Urinary bladder (tissue), 4 donors: ENCODE results near the gene SH2D7. TPM values are rescaled to one million over a fixed set of nuclear protein-coding genes. Genes with fewer than 3 reads are reported as not detected.

Source experiments
- DNase-seq: peaks from one replicate; pipeline ENCODE4 v3.0.0-alpha.2; 2015; ENCODE audit errors: extremely low spot score
- H3K27ac ChIP-seq: one replicate; pipeline ENCODE4 v1.5.1; 2013; ENCODE audit warnings: low read depth, mild to moderate bottlenecking, moderate library complexity
- H3K36me3 ChIP-seq: one replicate; pipeline ENCODE4 v1.6.1; 2013; ENCODE audit warnings: mild to moderate bottlenecking, moderate library complexity; ENCODE audit not compliant: insufficient read depth
- H3K4me1 ChIP-seq: one replicate; pipeline ENCODE4 v1.6.1; 2013; ENCODE audit warnings: mild to moderate bottlenecking, moderate library complexity; ENCODE audit not compliant: insufficient read depth
- H3K4me3 ChIP-seq: one replicate; pipeline ENCODE4 v1.5.1; 2013; ENCODE audit warnings: low read depth, low read length
- WGBS: extraction: QIAGEN DNeasy Blood & Tissue Kit; methylation state at CpG from one replicate; pipeline ENCODE4 v1.1.7; 2013; 5-methylcytosine and 5-hydroxymethylcytosine counted together
- polyA plus RNA-seq: library from polyadenylated mRNA; stranded (reverse); fragments of 200-250 nt; gene quantifications from one replicate; pipeline ENCODE4 v1.2.3, GENCODE V29; 2013
- total RNA-seq: library from RNA; depleted of rRNA; stranded (reverse); fragments of >200 nt; gene quantifications from one replicate; pipeline ENCODE4 v1.2.3, GENCODE V29; 2014
- donor health status: healthy with polysubstance abuse.
- donor health status: healthy.

The SH2D7 gene
- total and polyA plus RNA-seq, 2 donors: not detected

- H3K4me3 ChIP-seq: no peak overlapping the region
- 95% methylated on average over 8 of the region's 8 CpGs for WGBS
- no peak for DNase-seq
- no peak overlapping the region for H3K27ac ChIP-seq
- no peaks in the 10 kb centered on the region for H3K36me3 ChIP-seq
- peaks cover 2% of the 10 kb centered on the region for H3K4me1 ChIP-seq
Observed at GRCh38 chr15:78107471-78107870, 15.1 kb downstream of the SH2D7 start.

GRCh38 chr15:78108300-78109084 is 16.1 kb downstream of the SH2D7 start:
- no peak for DNase-seq
- Histone ChIP-seq H3K4me3 (no peak overlapping the region), H3K4me1 (peaks cover 2% of the 10 kb centered on the region), H3K27ac (no peak overlapping the region), H3K36me3 (no peaks in the 10 kb centered on the region)
- WGBS: 46% methylated on average over 11 of the region's 11 CpGs

- no peak for DNase-seq
- Histone ChIP-seq H3K4me1 (peaks cover 2% of the 10 kb centered on the region), H3K4me3 (no peak overlapping the region), H3K36me3 (no peaks in the 10 kb centered on the region), H3K27ac (no peak overlapping the region)
- WGBS: 93% methylated on average over 12 of the region's 12 CpGs
Observed at GRCh38 chr15:78109156-78109555, 16.8 kb downstream of the SH2D7 start.

- H3K27ac ChIP-seq: no peak overlapping the region
- H3K4me1 ChIP-seq: peaks cover 2% of the 10 kb centered on the region
- no peak overlapping the region for H3K4me3 ChIP-seq
- no peak for DNase-seq
- WGBS: 94% methylated on average over 6 of the region's 6 CpGs
- no peaks in the 10 kb centered on the region for H3K36me3 ChIP-seq
Observed at GRCh38 chr15:78110096-78110495, 17.7 kb downstream of the SH2D7 start.

- Histone ChIP-seq H3K36me3 (no peaks in the 10 kb centered on the region), H3K4me1 (no peaks in the 10 kb centered on the region), H3K4me3 (no peak overlapping the region), H3K27ac (no peak overlapping the region)
- DNase-seq: no peak
- 95% methylated on average over 10 of the region's 10 CpGs for WGBS
Observed at GRCh38 chr15:78110916-78111475, 18.6 kb downstream of the SH2D7 start.

- 91% methylated on average over 3 of the region's 3 CpGs for WGBS
- no peak for DNase-seq
Observed at GRCh38 chr15:78111788-78112187, 19.4 kb downstream of the SH2D7 start.

GRCh38 chr15:78112551-78112950 is 20.2 kb downstream of the SH2D7 start:
- 77% methylated on average over 3 of the region's 3 CpGs for WGBS
- Histone ChIP-seq H3K27ac (no peak overlapping the region), H3K36me3 (no peaks in the 10 kb centered on the region), H3K4me1 (no peaks in the 10 kb centered on the region), H3K4me3 (no peak overlapping the region)
- DNase-seq: no peak

More at GRCh38 chr15:78111788-78112187, 19.4 kb downstream of the SH2D7 start:
- H3K4me1 ChIP-seq: no peaks in the 10 kb centered on the region
- H3K27ac ChIP-seq: no peak overlapping the region
- H3K36me3 ChIP-seq: no peaks in the 10 kb centered on the region
- no peak overlapping the region for H3K4me3 ChIP-seq

GRCh38 chr15:78120523-78120922 is 28.2 kb downstream of the SH2D7 start:
- 81% methylated on average over 5 of the region's 5 CpGs for WGBS
- H3K27ac ChIP-seq: no peak overlapping the region
- H3K4me1 ChIP-seq: no peaks in the 10 kb centered on the region

GRCh38 chr15:78125267-78125666 is 32.9 kb downstream of the SH2D7 start:
- Histone ChIP-seq H3K27ac (no peak overlapping the region), H3K4me1 (no peaks in the 10 kb centered on the region), H3K36me3 (no peaks in the 10 kb centered on the region), H3K4me3 (no peak overlapping the region)
- DNase-seq: no peak
- 82% methylated on average over 3 of the region's 3 CpGs for WGBS

More at GRCh38 chr15:78120523-78120922, 28.2 kb downstream of the SH2D7 start:
- no peak for DNase-seq
- Histone ChIP-seq H3K36me3 (no peaks in the 10 kb centered on the region), H3K4me3 (no peak overlapping the region)

GRCh38 chr15:78127882-78128281 is 35.5 kb downstream of the SH2D7 start:
- no peaks in the 10 kb centered on the region for H3K36me3 ChIP-seq
- no peak for DNase-seq
- no peak overlapping the region for H3K4me3 ChIP-seq
- WGBS: 70% methylated on average over 2 of the region's 2 CpGs
- no peak overlapping the region for H3K27ac ChIP-seq
- H3K4me1 ChIP-seq: no peaks in the 10 kb centered on the region

GRCh38 chr15:78129077-78129750 is 36.9 kb downstream of the SH2D7 start:
- 81% methylated on average over 8 of the region's 8 CpGs for WGBS
- H3K36me3 ChIP-seq: no peaks in the 10 kb centered on the region
- H3K4me1 ChIP-seq: no peaks in the 10 kb centered on the region

GRCh38 chr15:78129751-78130287 is 37.5 kb downstream of the SH2D7 start:
- DNase-seq: no peak
- no peak overlapping the region for H3K27ac ChIP-seq
- H3K4me1 ChIP-seq: no peaks in the 10 kb centered on the region
- no peaks in the 10 kb centered on the region for H3K36me3 ChIP-seq
- H3K4me3 ChIP-seq: no peak overlapping the region
- 93% methylated on average over 5 of the region's 5 CpGs for WGBS

More at GRCh38 chr15:78129077-78129750, 36.9 kb downstream of the SH2D7 start:
- H3K4me3 ChIP-seq: no peak overlapping the region
- DNase-seq: no peak
- H3K27ac ChIP-seq: no peak overlapping the region

GRCh38 chr15:78130466-78131294 is 38.3 kb downstream of the SH2D7 start:
- DNase-seq: no peak
- Histone ChIP-seq H3K27ac (peak overlapping the region; percentile 19), H3K4me3 (peak overlapping the region; percentile 69), H3K36me3 (no peaks in the 10 kb centered on the region), H3K4me1 (no peaks in the 10 kb centered on the region)
- WGBS: 24% methylated on average over 51 of the region's 51 CpGs
